SK-N-DZ (cell line): ENCODE measurements around the gene ATXN3.
"Not testable (repeated sequence)": the region's sequence is repeated elsewhere in the genome, so short reads cannot be mapped to it uniquely, and the experiment has no call there.

ENCODE experiments used
- DNase-seq: peaks from one replicate; pipeline ENCODE4 v3.0.0-alpha.2; 2015; ENCODE audit warnings: low spot score

ATXN3 gene

GRCh38 chr14:92074555-92074954 lies 31.8 kb downstream of the ATXN3 start:
- no peak for DNase-seq

GRCh38 chr14:92058006-92058917 lies 48.1 kb downstream of the ATXN3 start:
- DNase-seq = no peak

GRCh38 chr14:92049781-92050180 lies 56.6 kb downstream of the ATXN3 start:
- no peak for DNase-seq

- not testable (repeated sequence) for DNase-seq
Observed at GRCh38 chr14:92049221-92049620, 57.2 kb downstream of the ATXN3 start.

- not testable (repeated sequence) for DNase-seq
Observed at GRCh38 chr14:92045904-92046303, 60.5 kb downstream of the ATXN3 start.

GRCh38 chr14:92041766-92042165 lies 64.6 kb downstream of the ATXN3 start:
- not testable (repeated sequence) for DNase-seq

GRCh38 chr14:92041203-92041602 lies 65.2 kb downstream of the ATXN3 start:
- DNase-seq = no peak

GRCh38 chr14:92040431-92041051 lies 65.8 kb downstream of the ATXN3 start:
- peak; percentile 15 for DNase-seq

- DNase-seq = peak; percentile 78
Observed at GRCh38 chr14:92039719-92040430, 66.5 kb downstream of the ATXN3 start, which contains the start of gene TRIP11. Gene TRIP11, minus strand, starts transcription at chr14:92040059. Its CDS starts 374 bp downstream, at chr14:92039685.

GRCh38 chr14:92039063-92039718 lies 67.2 kb downstream of the ATXN3 start:
- DNase-seq = peak; percentile 15

- DNase-seq = no peak
Observed at GRCh38 chr14:92037989-92038388, 68.4 kb downstream of the ATXN3 start.

GRCh38 chr14:92035890-92036289 lies 70.5 kb downstream of the ATXN3 start:
- DNase-seq = no peak

GRCh38 chr14:92033906-92034687 lies 72.3 kb downstream of the ATXN3 start:
- no peak for DNase-seq

- DNase-seq = no peak
Observed at GRCh38 chr14:92033433-92033832, 72.9 kb downstream of the ATXN3 start.

GRCh38 chr14:92026548-92027190 lies 79.7 kb downstream of the ATXN3 start:
- no peak for DNase-seq

GRCh38 chr14:92022036-92022435 lies 84.3 kb downstream of the ATXN3 start:
- DNase-seq = no peak

GRCh38 chr14:92021523-92021922 lies 84.9 kb downstream of the ATXN3 start:
- no peak for DNase-seq

GRCh38 chr14:92014040-92014439 lies 92.3 kb downstream of the ATXN3 start:
- DNase-seq = no peak

- no peak for DNase-seq
Observed at GRCh38 chr14:92012121-92012748, 94.1 kb downstream of the ATXN3 start.

- DNase-seq = no peak
Observed at GRCh38 chr14:92010644-92011043, 95.7 kb downstream of the ATXN3 start.
